Measurements from ENCODE around the gene EXD2. TPM values are rescaled to one million over a fixed set of nuclear protein-coding genes. Genes with fewer than 3 reads are reported as not detected.

Gene EXD2
- total and polyA plus RNA-seq, 2 of the 13 experiments (the other 11 are each of a cell fraction or from before 2014, with no cell fraction given): 9.5 to 15.1 TPM

GRCh38 chr14:69154779-69155178 is 36.5 kb upstream of the EXD2 start (continued):
- no peak for TF ChIP-seq ATF3 (CRISPR knock-in tag; IDR thresholded peaks at IDR 0.05)
- peak; percentile 32; the same call in 1 of the 2 replicates for TF ChIP-seq ARID5B (CRISPR knock-in tag; IDR thresholded peaks at IDR 0.05)
- peak; percentile 48 for TF ChIP-seq ZMYM4 (CRISPR knock-in tag; IDR thresholded peaks at IDR 0.05)
- TF ChIP-seq DMAP1 (CRISPR knock-in tag; IDR thresholded peaks at IDR 0.05): no peak
- TF ChIP-seq ZFX (CRISPR knock-in tag; IDR thresholded peaks at IDR 0.05; ENCODE audit: low read depth): 0 out of 2 replicates have a peak, but pooled peaks have one; percentile 17
- peak; percentile 46 for TF ChIP-seq PPARG (CRISPR knock-in tag; conservative IDR thresholded peaks at IDR 0.05)
- peak; percentile 42; the same call in 1 of the 2 replicates for TF ChIP-seq ETV5 (CRISPR knock-in tag; IDR thresholded peaks at IDR 0.05; ENCODE audit: borderline replicate concordance)
- no peak for TF ChIP-seq NFKB2 (CRISPR knock-in tag; IDR thresholded peaks at IDR 0.05; ENCODE audit: borderline replicate concordance)
- TF ChIP-seq PATZ1 (CRISPR knock-in tag; IDR thresholded peaks at IDR 0.05): 0 out of 2 replicates have a peak, but pooled peaks have one; percentile 18
- TF ChIP-seq ASH2L (IDR thresholded peaks at IDR 0.05; ENCODE audit: insufficient read length, low read depth, low read length): no peak
- peak; percentile 60; the same call in 1 of the 2 replicates for TF ChIP-seq ARID3A (IDR thresholded peaks at IDR 0.05; ENCODE audit: low read depth, low read length)
- TF ChIP-seq RXRB (CRISPR knock-in tag; IDR thresholded peaks at IDR 0.05; ENCODE audit: borderline replicate concordance): peak; percentile 39; the same call in 1 of the 2 replicates
- peak; percentile 28; the same call in 1 of the 2 replicates for TF ChIP-seq KAT8 (CRISPR knock-in tag; IDR thresholded peaks at IDR 0.05)
- peak; percentile 33; the same call in 1 of the 2 replicates for TF ChIP-seq CTCF (CRISPR knock-in tag; IDR thresholded peaks at IDR 0.05)
- 0 out of 2 replicates have a peak, but pooled peaks have one; percentile 22 for TF ChIP-seq ZNF574 (CRISPR knock-in tag; IDR thresholded peaks at IDR 0.05)

Data from HepG2 (cell line).